Mucosa of rectum (tissue), 2 donors: ENCODE data around the gene ADH6.
"Not testable (repeated sequence)": the region's sequence is repeated elsewhere in the genome, so short reads cannot be mapped to it uniquely, and the experiment has no call there.

Experiments used
- H3K27ac ChIP-seq, 2 donors: one replicate each; pipeline ENCODE4 v1.7.0; 2013; ENCODE audit warnings: inconsistent platforms in 2 of 2, low read depth in 2 of 2, low read length in 2 of 2
- H3K27me3 ChIP-seq, 2 donors: one replicate each; pipeline ENCODE4 v1.7.0; 2013; ENCODE audit warnings: low read length in 2 of 2; ENCODE audit not compliant: control insufficient read depth in 2 of 2, insufficient read depth in 2 of 2
- H3K36me3 ChIP-seq, 2 donors: one replicate each; pipeline ENCODE4 v1.7.0; 2013; ENCODE audit warnings: low read length in 2 of 2; ENCODE audit not compliant: control insufficient read depth in 2 of 2, insufficient read depth in 2 of 2
- H3K4me1 ChIP-seq, 2 donors: one replicate each; pipeline ENCODE4 v1.7.0; 2013; ENCODE audit warnings: low read length in 2 of 2, mild to moderate bottlenecking in 1 of 2; ENCODE audit not compliant: control insufficient read depth in 2 of 2, insufficient read depth in 2 of 2
- H3K4me3 ChIP-seq, 2 donors: one replicate each; pipeline ENCODE4 v1.7.0; 2013; ENCODE audit warnings: low read length in 2 of 2
- H3K9ac ChIP-seq, 2 donors: one replicate each; pipeline ENCODE4 v1.7.0; 2013; ENCODE audit warnings: low read length in 2 of 2, low read depth in 1 of 2, mild to moderate bottlenecking in 1 of 2
- H3K9me3 ChIP-seq, 2 donors: one replicate each; pipeline ENCODE4 v1.7.0; 2013; ENCODE audit warnings: low read length in 2 of 2; ENCODE audit not compliant: control insufficient read depth in 2 of 2
- donor health status: healthy.
- donor health status: Normal muscosa, but diverticular disease.

The ADH6 gene

DNA sequence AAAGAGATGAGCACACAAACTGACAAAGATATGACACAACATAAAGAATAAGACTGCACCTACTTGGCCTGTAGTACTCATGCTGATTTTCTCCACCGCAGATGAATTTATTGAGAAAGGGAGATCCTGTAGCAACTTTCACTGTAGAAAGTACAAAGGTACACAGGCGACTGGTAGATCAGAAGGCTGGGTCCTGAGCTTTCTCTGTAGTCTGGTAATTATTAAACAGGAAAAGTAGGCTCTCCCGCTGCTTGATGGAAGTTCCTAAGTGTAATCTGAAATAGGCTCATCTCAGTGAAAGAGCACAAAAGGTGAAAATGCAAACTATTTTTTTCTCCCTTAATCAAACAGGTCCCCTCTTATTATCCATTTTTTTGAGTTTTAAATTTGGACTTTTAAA, at the start of gene ADH6:
ADH6 (minus strand) TSS at position 175 of the 400 bp plus-strand sequence; CDS start at position 81, 94 bp downstream.
- peak within 1 kb of the TSS; percentile 69 to 72 for H3K27ac ChIP-seq
- H3K9ac ChIP-seq, result peak within 1 kb of the TSS; percentile 14 to 51
- peak within 1 kb of the TSS; percentile 50 to 69 for H3K4me3 ChIP-seq
- peaks cover 7 to 19% of the 10 kb centered on the region in 2 donors for H3K4me1 ChIP-seq
- no peaks in the 10 kb centered on the region for H3K9me3 ChIP-seq
- no peaks in the 10 kb centered on the region for H3K36me3 ChIP-seq
- H3K27me3 ChIP-seq, result no peaks in the 10 kb centered on the region

DNA sequence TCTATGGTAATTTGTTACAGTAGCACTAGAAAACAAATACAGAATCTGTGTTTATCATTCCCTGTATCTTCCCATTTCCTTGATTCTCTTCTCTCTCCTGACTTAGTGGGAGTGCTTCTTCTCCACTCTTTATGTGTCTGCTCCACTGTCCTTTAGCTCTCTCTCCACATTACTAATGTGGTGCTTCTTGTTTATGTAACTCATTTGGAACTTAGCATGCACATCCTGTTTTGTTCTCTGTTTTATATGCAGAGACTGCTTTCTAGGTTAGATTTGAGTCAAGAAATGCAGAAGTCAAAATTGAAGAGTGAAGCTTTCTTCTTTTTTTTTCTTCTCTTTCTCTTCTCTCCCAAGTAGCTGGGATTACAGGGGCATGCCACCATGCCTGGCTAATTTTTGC, 45.9 kb upstream of the ADH6 start:
- Histone ChIP-seq H3K9ac (no peak overlapping the region), H3K36me3 (no peaks in the 10 kb centered on the region), H3K27me3 (no peaks in the 10 kb centered on the region), H3K27ac (no peak overlapping the region), H3K9me3 (no peaks in the 10 kb centered on the region), H3K4me1 (no peaks in the 10 kb centered on the region), H3K4me3 (no peak overlapping the region)

DNA sequence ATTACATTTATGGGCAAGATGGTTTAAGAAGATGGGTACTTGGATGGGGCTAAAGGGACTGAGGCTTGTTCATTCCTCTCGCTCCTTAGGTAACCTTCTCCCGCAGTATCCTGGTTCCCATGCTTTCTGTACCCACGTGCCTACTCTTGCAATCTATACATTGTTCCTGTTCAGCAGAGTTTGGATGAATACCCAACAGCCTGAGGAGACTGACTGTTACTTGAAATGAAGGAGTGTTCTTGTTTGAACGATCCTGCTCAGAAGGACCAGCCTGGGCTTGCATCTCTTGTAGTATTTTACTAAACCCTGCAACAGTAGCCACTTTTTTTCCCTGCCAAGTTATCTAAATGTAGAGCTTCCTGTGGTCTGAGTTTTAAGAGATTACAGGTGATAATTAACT, 33.7 kb upstream of the ADH6 start:
- Histone ChIP-seq H3K4me1 (no peaks in the 10 kb centered on the region), H3K9ac (no peak overlapping the region), H3K36me3 (no peaks in the 10 kb centered on the region), H3K27me3 (no peaks in the 10 kb centered on the region), H3K4me3 (no peak overlapping the region), H3K9me3 (no peaks in the 10 kb centered on the region), H3K27ac (no peak overlapping the region)

DNA sequence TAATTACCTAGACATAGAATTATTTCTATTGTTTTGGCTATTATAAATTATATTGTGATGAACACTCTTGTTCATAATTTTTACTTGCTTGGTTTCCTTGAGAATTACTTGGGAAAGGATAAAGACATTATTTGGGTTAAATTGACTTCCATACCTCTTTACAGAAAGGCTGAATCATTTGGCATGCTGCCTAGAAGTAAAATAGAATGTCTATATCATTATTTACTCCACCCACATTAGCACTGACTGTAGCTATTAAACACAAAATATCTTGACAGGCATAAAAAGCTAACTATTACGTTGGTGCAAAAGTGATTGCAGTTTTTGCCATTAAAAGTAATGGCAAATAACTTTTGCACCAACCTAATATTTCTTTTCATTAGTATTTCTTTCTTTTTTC, 29.7 kb upstream of the ADH6 start:
- Histone ChIP-seq H3K4me3 (no peak overlapping the region), H3K27me3 (no peaks in the 10 kb centered on the region), H3K36me3 (no peaks in the 10 kb centered on the region), H3K27ac (no peak overlapping the region), H3K9ac (no peak overlapping the region), H3K4me1 (no peaks in the 10 kb centered on the region), H3K9me3 (no peaks in the 10 kb centered on the region)

DNA sequence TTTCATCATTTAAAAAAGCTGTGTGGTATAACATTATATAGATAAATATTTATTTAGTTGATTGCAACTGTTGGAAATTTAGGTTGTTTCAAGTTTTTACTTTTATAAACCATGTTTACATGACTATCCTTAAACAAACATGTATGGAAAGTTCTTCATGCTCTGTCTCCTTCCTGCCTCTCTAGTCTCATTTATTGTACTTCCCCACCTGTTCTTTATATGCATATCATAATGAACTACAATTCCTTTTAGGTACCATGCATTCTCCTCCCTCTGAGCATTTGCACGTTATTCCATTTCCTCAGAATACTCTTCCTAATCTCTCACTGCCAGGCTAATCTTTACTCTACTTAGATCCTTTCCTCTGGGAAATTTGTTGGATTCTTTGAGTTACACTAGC, 16.9 kb upstream of the ADH6 start:
- no peak overlapping the region for H3K4me3 ChIP-seq
- no peaks in the 10 kb centered on the region for H3K36me3 ChIP-seq
- no peaks in the 10 kb centered on the region for H3K27me3 ChIP-seq
- H3K27ac ChIP-seq, result no peak overlapping the region
- H3K9ac ChIP-seq, result no peak overlapping the region
- no peaks in the 10 kb centered on the region for H3K9me3 ChIP-seq
- H3K4me1 ChIP-seq, result no peaks in the 10 kb centered on the region

DNA sequence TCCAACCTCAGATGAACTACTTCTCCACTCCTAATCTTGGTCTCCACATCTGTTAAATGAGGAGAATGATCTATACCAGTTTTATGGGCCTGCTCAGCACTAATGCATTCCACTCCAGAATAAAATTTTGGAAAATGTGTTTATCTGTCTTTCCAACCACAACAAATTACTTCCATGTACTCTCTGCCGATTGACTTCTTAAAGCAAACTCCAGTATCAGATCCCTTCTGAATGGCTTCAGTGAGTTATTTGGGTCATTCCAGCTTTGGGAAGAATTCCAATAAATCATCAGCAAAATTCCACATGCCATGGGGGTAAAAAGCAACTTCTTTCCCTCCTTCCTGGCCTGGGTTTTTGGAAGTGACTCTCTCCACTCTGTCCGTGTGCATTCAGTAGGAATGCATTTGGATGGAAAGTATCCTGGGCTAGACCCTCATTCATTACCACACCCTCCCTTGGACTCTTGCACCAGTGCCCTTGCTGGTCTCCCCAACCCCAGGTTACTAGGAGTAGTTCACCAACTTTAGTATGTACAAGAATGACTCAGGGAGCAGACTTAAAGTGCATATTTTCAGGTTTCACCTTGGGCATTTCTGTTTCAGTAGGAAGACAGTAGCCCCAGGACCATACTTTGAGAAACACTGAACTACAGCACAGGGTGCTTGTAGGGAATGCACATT, 15.4 kb upstream of the ADH6 start:
- H3K36me3 ChIP-seq, result no peaks in the 10 kb centered on the region
- H3K4me3 ChIP-seq, result no peak overlapping the region
- H3K9ac ChIP-seq, result no peak overlapping the region
- no peak overlapping the region for H3K27ac ChIP-seq
- H3K27me3 ChIP-seq, result no peaks in the 10 kb centered on the region
- H3K4me1 ChIP-seq, result no peaks in the 10 kb centered on the region
- H3K9me3 ChIP-seq, result no peaks in the 10 kb centered on the region

DNA sequence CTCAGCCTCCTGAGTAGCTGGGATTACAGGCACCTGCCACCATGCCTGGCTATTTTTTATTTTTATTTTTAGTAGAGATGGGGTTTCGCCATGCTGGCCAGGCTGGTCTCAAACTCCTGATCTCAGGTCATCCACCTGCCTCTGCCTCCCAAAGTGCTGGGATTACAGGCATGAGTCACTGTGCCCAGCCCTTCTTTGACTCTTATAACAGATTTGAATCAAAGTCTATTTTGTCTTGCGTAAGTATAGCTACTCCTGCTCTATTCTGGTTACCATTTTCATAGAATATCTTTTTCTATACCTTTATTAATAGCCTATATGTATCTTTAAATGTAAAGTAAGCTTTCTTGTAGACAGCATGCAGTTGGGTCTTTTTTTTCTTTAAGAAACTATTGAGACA, 14.4 kb upstream of the ADH6 start:
- H3K4me1 ChIP-seq, H3K27ac ChIP-seq, H3K36me3 ChIP-seq, H3K9ac ChIP-seq, H3K4me3 ChIP-seq, H3K9me3 ChIP-seq, H3K27me3 ChIP-seq: not testable (repeated sequence)

DNA sequence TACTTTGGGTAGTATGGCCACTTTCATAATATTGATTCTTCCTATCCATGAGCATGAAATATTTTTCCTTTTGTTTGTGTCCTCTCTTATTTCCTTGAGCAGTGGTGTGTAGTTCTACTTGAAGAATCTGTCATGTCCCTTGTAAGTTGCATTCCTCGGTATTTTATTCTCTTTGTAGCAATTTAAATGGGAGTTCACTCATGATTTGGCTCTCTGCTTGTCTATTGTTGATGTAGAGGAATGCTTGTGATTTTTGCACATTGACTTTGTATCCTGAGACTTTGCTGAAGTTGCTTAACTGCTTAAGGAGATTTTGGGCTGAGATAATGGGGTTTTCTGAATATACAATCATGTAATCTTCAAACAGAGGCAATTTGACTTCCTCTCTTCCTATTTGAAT, 9.7 kb upstream of the ADH6 start:
- H3K9ac ChIP-seq, H3K9me3 ChIP-seq, H3K27ac ChIP-seq, H3K36me3 ChIP-seq, H3K4me1 ChIP-seq, H3K4me3 ChIP-seq, H3K27me3 ChIP-seq: not testable (repeated sequence)

DNA sequence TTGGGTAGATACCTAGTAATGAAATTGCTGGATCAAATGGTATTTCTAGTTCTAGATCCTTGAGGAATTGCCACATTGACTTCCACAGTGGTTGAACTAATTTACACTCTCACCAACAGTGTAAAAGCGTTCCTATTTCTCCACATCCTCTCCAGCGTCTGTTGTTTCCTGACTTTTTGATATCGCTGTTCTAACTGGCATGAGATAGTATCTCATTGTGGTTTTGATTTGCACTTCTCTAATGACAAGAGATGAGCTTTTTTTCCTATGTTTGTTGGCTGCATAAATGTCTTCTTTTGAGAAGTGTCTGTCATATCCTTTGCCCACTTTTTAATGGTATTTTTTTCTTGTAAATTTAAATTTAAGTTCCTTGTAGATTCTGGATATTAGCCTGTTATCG, 8.6 kb upstream of the ADH6 start:
- H3K9ac ChIP-seq, H3K9me3 ChIP-seq, H3K27me3 ChIP-seq, H3K4me3 ChIP-seq, H3K4me1 ChIP-seq, H3K36me3 ChIP-seq, H3K27ac ChIP-seq: not testable (repeated sequence)

DNA sequence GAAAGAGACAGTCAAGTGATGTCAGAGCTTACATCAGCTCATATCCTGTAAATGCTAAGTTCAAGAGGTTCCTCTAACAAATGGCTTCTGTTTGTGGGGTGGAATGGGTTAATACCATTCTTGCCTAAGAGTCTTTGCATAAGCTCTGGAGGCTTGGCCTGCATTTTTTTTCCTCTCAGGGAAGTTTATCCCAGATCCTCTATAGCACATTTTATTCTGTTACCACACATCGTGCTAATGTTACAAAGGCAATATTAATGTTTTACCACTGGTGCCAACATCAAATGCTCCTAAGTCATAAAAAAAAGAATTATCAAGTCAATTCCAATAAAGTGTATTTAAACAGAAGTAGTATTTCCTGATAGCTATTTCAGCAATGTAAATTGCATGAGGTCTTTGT, 2.9 kb upstream of the ADH6 start:
- Histone ChIP-seq H3K4me1 (peaks cover 7 to 19% of the 10 kb centered on the region in 2 donors), H3K9ac (no peak overlapping the region), H3K9me3 (no peaks in the 10 kb centered on the region), H3K36me3 (no peaks in the 10 kb centered on the region), H3K4me3 (no peak overlapping the region), H3K27me3 (no peaks in the 10 kb centered on the region), H3K27ac (no peak overlapping the region)

DNA sequence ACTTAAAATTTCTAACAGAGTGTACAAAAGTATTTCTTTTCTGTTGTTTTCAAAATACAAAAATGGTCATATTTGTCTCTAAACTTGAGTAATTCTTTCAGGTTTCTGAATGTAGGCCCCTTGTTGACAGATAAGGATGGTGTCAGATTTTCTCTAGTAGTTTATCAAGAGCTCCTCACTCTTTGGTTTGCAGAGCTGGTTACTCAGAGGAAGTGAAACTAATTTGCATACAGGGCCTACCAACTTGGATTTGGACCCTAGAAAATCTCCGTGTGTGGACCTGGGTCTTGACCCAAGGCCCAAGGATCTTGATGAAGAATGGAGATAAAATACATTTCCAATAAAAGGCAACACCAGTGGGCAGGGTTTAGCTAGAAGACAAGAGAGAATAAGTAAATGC, 433 bp upstream of the ADH6 start:
- Histone ChIP-seq H3K9me3 (no peaks in the 10 kb centered on the region), H3K27ac (peak overlapping the region in 1 of 2 donors; percentile 38), H3K4me3 (no peak overlapping the region), H3K27me3 (no peaks in the 10 kb centered on the region), H3K9ac (no peak overlapping the region), H3K4me1 (peaks cover 7 to 19% of the 10 kb centered on the region in 2 donors), H3K36me3 (no peaks in the 10 kb centered on the region)
